ENCODE measurements around the gene TRIM26. TPM values are rescaled to one million over a fixed set of nuclear protein-coding genes. Genes with fewer than 3 reads are reported as not detected.

The TRIM26 gene
- total and polyA plus RNA-seq, 11 donors = 15.1 to 37.4 (median 24.5) TPM

GRCh38 chr6:30213667-30213956, 406 bp upstream of the TRIM26 start:
- 0 to 1% (median 0%) methylated on average over 10 to 12 of the region's 12 CpGs for WGBS, 4 donors
- ATAC-seq = no peak
- TF ChIP-seq POLR2A (IDR thresholded peaks at IDR 0.05) = no peak
- no peak for TF ChIP-seq CTCF (IDR thresholded peaks at IDR 0.05)
- no peaks in the 10 kb centered on the region for H3K27me3 ChIP-seq
- no peaks in the 10 kb centered on the region for H3K36me3 ChIP-seq
- peak overlapping the region; percentile 85 to 99 (median 97) for H3K27ac ChIP-seq
- H3K4me3 ChIP-seq = peak overlapping the region; percentile 55 to 98 (median 83)
- no peaks in the 10 kb centered on the region for H3K9me3 ChIP-seq
- no peak for DNase-seq
- peaks cover 0 to 40% (median 27%) of the 10 kb centered on the region in 12 donors for H3K4me1 ChIP-seq
- intact Hi-C loops (cut with DNase I) = loop anchor here in 3 of 10 donors (5.0 to 10.0 kb wide), 3 partner anchors 111 to 181 kb away; partner anchors contain the start of gene TRIM39 (in 3 of the 3)

DNA sequence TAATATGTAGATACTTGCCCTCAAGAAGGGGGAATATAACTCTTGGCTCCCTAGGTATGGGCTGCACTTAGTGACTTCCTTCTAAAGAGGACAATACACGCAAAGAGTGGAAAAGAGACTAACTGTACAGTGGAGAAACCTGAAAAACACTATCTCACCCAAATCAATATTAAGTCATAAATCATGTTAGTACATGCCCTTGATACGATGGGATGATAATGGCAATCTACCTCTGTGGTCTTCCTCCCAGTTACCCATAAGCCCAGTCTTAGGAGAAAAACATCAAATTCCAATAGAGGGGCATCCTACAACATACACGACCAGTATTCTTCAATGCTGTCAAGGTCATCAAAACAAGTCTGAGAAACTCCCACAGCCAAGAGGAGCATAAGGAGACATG, 1.3 kb downstream of the TRIM26 start:
- peak overlapping the region in 2 of 12 donors; percentile 95 to 98 for H3K27ac ChIP-seq
- no peaks in the 10 kb centered on the region for H3K9me3 ChIP-seq
- DNase-seq = no peak
- H3K4me1 ChIP-seq = peaks cover 9 to 57% (median 42%) of the 10 kb centered on the region in 12 donors
- 41 to 50% (median 42%) methylated on average over 3 of the region's 3 CpGs for WGBS, 4 donors
- no peaks in the 10 kb centered on the region for H3K36me3 ChIP-seq
- TF ChIP-seq CTCF (IDR thresholded peaks at IDR 0.05) (no peak), POLR2A (IDR thresholded peaks at IDR 0.05) (no peak)
- H3K4me3 ChIP-seq = peak overlapping the region in 10 of 12 donors; percentile 71 to 98 (median 87)
- intact Hi-C loops (cut with DNase I) = loop anchor here in 3 of 10 donors (5.0 to 10.0 kb wide), 3 partner anchors 113 to 183 kb away; partner anchors contain the start of gene TRIM39 (in 3 of the 3)
- no peaks in the 10 kb centered on the region for H3K27me3 ChIP-seq
- no peak for ATAC-seq

GRCh38 chr6:30211306-30211705, 1.9 kb downstream of the TRIM26 start:
- H3K4me1 ChIP-seq = peaks cover 11 to 63% (median 48%) of the 10 kb centered on the region in 12 donors
- TF ChIP-seq CTCF (IDR thresholded peaks at IDR 0.05) (no peak), POLR2A (IDR thresholded peaks at IDR 0.05) (no peak)
- peaks cover 0 to 5% (median 0%) of the 10 kb centered on the region in 9 donors for H3K36me3 ChIP-seq
- H3K27ac ChIP-seq = no peak overlapping the region
- WGBS, 4 donors = 25 to 63% (median 45%) methylated on average over 2 of the region's 2 CpGs
- intact Hi-C loops (cut with DNase I) = loop anchor here in 3 of 10 donors (5.0 to 10.0 kb wide), 3 partner anchors 113 to 183 kb away; partner anchors contain the start of gene TRIM39 (in 3 of the 3)
- H3K9me3 ChIP-seq = no peaks in the 10 kb centered on the region
- peak overlapping the region in 4 of 12 donors; percentile 75 to 98 (median 83) for H3K4me3 ChIP-seq
- H3K27me3 ChIP-seq = no peaks in the 10 kb centered on the region
- ATAC-seq (no peak), DNase-seq (no peak)

DNA sequence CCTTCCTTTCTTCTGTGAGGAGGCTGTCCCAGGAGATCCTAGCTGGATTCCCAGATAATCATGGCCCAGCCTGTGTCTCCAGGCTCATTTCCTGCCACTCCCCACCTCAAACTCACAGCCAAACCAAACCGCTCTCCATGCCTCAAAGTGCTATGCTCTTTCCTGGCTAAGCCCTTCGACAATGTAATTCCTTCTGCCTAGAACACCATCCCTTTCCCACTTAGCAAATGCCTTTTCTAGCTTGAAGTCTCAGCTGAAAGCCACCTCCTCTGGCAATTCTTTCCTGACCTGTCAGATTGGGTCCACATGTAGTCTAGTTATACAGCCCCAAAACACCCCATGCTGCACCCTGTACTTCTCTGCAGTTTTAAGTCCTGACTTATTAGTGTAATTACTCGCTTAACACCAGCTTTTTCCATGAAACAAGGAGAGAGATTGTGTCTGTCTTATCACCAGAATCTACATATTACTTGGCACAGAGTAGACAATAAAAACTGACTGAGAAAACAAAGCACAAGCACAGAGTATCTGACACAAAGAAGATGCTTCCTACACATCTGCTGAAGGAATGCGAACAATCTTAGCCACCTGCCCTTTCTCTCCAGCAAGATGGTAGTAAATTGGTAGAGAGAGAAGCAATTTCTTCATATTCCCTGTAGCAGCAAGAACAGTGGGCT, 5.4 kb downstream of the TRIM26 start:
- WGBS, 4 donors = 47 to 59% (median 53%) methylated on average over 4 of the region's 4 CpGs
- ATAC-seq (peak in 3 of 4 donors; percentile 58 to 81 (median 59)), DNase-seq (peak in 2 of 5 donors; percentile 26 to 38)
- no peak for TF ChIP-seq POLR2A (IDR thresholded peaks at IDR 0.05)
- no peak for TF ChIP-seq CTCF (IDR thresholded peaks at IDR 0.05)
- Histone ChIP-seq H3K27me3 (no peaks in the 10 kb centered on the region), H3K27ac (peak overlapping the region in 11 of 12 donors; percentile 10 to 76 (median 44)), H3K36me3 (peaks cover 0 to 10% (median 0%) of the 10 kb centered on the region in 9 donors), H3K9me3 (no peaks in the 10 kb centered on the region), H3K4me3 (no peak overlapping the region), H3K4me1 (peaks cover 11 to 83% (median 51%) of the 10 kb centered on the region in 12 donors)
- intact Hi-C loops (cut with DNase I) = no loop called here
